GM13976 (cell line): ENCODE results near the gene MKNK1.

Experiments used
- DNase-seq: peaks from one replicate; pipeline ENCODE4 v3.0.0; 2012; ENCODE audit warnings: low spot score
- in situ Hi-C: fragments of 300-500 bp; cut with MboI; formaldehyde crosslinking; loops from one replicate; pipeline ENCODE4 v1.12.0; 2022; ENCODE audit warnings: low sequenced_read_pairs, mixed read lengths, inconsistent platforms; ENCODE audit not compliant: unreplicated experiment
- TF ChIP-seq, protein P1 (sequence below): IDR thresholded peaks from 2 replicates; pipeline ENCODE4 v1.5.1; 2012; ENCODE audit warnings: borderline replicate concordance, mild to moderate bottlenecking; ENCODE audit not compliant: insufficient read depth; ENCODE audit errors: extremely low read depth, missing control alignments, control extremely low read depth

MKNK1 gene

DNA sequence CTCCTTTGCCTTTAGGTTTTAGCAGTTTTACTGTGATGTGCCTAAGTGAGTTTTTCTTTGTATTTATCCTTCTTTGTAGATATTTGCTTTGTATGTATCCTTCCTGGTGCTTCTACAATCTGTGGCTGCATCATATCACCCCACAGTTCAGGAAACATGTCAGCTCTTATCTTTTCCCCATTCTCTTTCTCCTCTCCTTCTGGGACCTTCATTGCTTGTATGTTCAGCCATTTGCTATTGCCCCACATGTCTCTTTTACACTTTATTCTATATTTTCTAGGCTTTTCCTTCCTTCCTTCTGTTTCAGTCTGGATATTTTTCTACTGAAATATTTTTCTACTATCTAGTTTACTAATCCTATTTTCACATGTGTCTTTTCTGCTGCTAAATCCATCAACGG, 67.5 kb downstream of the MKNK1 start:
- no peak for DNase-seq
- TF ChIP-seq, protein P1, sequence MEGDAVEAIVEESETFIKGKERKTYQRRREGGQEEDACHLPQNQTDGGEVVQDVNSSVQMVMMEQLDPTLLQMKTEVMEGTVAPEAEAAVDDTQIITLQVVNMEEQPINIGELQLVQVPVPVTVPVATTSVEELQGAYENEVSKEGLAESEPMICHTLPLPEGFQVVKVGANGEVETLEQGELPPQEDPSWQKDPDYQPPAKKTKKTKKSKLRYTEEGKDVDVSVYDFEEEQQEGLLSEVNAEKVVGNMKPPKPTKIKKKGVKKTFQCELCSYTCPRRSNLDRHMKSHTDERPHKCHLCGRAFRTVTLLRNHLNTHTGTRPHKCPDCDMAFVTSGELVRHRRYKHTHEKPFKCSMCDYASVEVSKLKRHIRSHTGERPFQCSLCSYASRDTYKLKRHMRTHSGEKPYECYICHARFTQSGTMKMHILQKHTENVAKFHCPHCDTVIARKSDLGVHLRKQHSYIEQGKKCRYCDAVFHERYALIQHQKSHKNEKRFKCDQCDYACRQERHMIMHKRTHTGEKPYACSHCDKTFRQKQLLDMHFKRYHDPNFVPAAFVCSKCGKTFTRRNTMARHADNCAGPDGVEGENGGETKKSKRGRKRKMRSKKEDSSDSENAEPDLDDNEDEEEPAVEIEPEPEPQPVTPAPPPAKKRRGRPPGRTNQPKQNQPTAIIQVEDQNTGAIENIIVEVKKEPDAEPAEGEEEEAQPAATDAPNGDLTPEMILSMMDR: no peak
- in situ Hi-C loops: no loop called here

DNA sequence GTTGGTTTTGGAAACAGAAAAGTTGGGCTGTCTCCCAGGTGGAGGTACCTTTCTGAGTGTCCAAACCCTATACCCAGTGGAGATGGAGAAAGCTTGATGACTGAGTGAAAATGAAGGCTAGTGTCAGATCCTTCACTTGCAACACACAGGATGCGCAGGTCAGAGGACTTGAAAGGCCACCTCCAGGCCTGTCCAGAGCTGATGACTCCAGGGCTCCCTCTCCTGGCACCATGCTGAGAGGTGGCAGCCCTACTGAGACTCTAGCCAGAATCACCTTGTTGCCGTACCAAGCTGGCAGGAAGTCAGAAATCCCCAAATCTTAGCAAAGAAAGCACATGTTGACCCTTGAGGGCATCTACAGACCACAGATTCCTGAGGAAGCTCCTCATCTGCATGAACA, 69.0 kb downstream of the MKNK1 start:
- TF ChIP-seq, protein P1: peak; percentile 33
- in situ Hi-C loops: no loop called here
- no peak for DNase-seq

DNA sequence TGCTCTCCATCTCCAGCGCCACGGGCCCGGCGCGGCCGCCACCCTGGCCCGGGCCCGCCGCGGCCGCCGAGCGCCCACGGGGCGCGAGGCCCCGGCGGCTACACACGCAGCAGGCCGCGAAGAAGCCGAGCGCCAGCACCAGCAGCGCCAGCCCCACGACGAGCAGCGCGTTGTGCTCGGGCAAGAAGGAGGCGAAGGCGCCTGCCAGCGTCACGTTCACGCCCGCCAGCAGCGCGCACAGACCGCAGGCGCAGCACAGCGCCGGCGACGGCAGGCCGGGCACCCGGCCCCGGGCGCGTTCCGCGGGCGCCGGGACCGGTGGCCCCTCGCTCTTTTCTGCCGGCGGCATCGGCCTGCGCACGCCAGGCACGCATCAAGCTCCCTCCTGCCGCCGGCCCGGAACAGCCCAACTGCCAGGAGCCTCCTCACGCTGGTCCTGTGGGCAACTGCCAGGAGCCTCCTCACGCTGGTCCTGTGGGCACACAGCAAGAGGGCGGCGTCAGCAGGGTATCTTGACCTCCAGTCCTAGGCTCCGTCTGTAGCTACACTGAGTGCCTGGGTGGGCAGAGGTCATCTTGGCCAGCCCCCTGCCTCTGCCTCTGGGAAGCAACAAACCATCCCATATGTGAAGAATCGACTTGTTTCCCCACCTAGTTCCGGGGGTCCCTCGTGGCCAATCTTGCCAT, 70.7 kb downstream of the MKNK1 start:
- in situ Hi-C loops: no loop called here
- TF ChIP-seq, protein P1: no peak
- peak; percentile 61 for DNase-seq

DNA sequence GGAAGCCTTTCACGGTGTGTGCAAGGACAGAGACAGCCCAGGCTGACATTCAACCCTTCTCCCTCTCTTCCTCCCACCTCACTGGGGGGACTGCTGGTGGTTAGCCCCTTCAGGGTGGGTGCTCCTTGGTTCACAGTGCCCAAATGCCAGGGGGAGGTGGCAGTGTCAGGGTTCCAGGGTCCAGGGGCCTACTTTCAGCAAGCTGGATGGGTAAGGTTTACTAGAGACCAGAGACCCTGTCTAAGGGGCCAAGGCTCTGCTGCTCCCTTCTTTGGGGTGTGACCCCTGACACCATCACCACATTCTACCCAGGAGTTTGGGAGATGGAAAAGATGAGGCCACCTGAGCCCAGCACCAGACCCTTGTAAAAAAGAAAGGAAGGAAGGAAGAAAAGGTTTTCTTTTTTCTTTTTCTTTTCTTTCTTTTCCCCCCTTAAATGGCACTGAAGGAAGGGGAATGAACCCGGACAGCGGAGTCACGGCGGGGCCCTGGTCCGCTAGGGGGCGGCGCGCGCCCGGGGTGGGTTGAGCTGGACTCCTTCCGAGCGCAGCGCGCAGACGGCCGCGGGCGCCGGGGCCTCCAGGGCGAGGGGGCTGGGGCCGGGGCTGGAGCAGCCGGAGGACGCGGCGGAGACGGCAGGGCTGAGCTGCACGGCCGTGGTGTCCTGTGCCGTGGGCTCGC, 71.4 kb downstream of the MKNK1 start:
- peak; percentile 84 for DNase-seq
- TF ChIP-seq, protein P1: peak; percentile 49
- in situ Hi-C loops: no loop called here

DNA sequence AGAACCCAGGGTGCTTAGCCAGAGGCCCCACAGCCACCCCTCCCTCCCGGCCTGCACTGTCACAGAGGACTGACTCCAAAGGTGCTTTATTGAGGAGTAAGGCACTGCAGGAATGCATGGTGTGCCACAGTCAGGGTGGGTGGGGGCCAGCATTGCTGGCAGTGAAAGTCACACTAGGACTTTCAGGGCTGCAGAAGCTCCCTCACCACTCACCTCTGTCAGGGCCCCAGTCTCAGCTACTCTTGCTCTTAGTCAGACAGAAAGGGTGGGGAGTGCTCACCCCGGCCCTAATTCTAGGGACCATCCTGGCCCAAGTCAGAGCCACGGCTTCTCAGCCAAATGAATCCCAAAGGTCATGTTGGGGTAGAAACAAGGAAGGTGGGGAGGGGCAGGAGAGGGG, 72.0 kb downstream of the MKNK1 start:
- DNase-seq: no peak
- TF ChIP-seq, protein P1: no peak
- in situ Hi-C loops: no loop called here

DNA sequence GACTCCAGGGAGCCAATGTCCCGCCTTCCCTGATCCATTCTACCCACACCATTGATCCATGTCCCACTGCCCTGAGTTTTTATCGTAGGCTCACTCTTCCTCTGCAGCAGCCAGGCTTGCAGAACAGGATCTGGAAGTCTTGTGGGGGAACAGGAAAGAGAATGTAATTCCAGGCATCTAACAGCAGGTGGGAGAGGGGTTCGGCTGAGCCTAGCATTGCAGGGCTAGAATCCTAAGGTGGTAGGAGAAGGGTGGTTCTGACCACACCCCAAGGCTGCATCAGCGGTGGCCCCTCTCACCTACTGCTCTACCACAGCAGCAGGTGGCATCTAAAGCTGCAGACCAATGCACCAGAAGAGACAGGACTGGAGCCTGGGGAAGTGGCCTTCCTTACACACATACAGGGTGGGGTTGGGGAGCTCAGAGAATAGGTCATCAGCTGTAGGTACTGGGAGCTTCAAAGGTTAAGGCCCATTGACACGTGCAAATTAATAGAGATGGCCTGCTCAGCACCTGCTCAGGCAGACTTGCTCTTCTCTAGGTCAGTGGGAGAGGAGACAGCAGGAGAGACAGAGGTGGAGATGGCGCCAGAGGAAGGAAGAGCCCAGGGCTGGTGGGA, 73.2 kb downstream of the MKNK1 start:
- DNase-seq: no peak
- TF ChIP-seq, protein P1: no peak

More for the DNA sequence above, 73.2 kb downstream of the MKNK1 start:
- in situ Hi-C loops: no loop called here
